ENCODE results near the gene FLT3. TPM values are rescaled to one million over a fixed set of nuclear protein-coding genes. Genes with fewer than 3 reads are reported as not detected.
"Not testable (repeated sequence)": the region's sequence is repeated elsewhere in the genome, so short reads cannot be mapped to it uniquely, and the experiment has no call there.

The FLT3 gene
- total RNA-seq, 1 donor from 2014 or later = not detected

GRCh38 chr13:27968316-27969081 lies 131.9 kb downstream of the FLT3 start:
- intact Hi-C loops (cut with DNase I) = no loop called here
- no peak for DNase-seq (ENCODE audit: missing footprints)
- ATAC-seq = no peak

GRCh38 chr13:27967736-27968315 lies 132.6 kb downstream of the FLT3 start:
- DNase-seq (ENCODE audit: missing footprints) = no peak
- no peak for ATAC-seq
- intact Hi-C loops (cut with DNase I) = no loop called here

- DNase-seq (ENCODE audit: missing footprints) (no peak), ATAC-seq (no peak)
- intact Hi-C loops (cut with DNase I) = no loop called here
Measured at GRCh38 chr13:27967203-27967735, 133.1 kb downstream of the FLT3 start.

- ATAC-seq = no peak
- no peak for DNase-seq (ENCODE audit: missing footprints)
- intact Hi-C loops (cut with DNase I) = no loop called here
Measured at GRCh38 chr13:27966641-27967202, 133.7 kb downstream of the FLT3 start.

- intact Hi-C loops (cut with DNase I) = no loop called here
- no peak for DNase-seq (ENCODE audit: missing footprints)
- no peak for ATAC-seq
Measured at GRCh38 chr13:27965740-27966640, 134.4 kb downstream of the FLT3 start.

- intact Hi-C loops (cut with DNase I) = no loop called here
- DNase-seq (ENCODE audit: missing footprints) (no peak), ATAC-seq (no peak)
Measured at GRCh38 chr13:27965343-27965739, 135.0 kb downstream of the FLT3 start.

- DNase-seq (ENCODE audit: missing footprints) = no peak
- intact Hi-C loops (cut with DNase I) = no loop called here
Measured at GRCh38 chr13:27964741-27965323, 135.5 kb downstream of the FLT3 start.

GRCh38 chr13:27964206-27964605 lies 136.2 kb downstream of the FLT3 start:
- ATAC-seq; DNase-seq (ENCODE audit: missing footprints); intact Hi-C loops (cut with DNase I): not testable (repeated sequence)

More at GRCh38 chr13:27964741-27965323, 135.5 kb downstream of the FLT3 start:
- no peak for ATAC-seq

- ATAC-seq (no peak), DNase-seq (ENCODE audit: missing footprints) (no peak)
- intact Hi-C loops (cut with DNase I) = no loop called here
Measured at GRCh38 chr13:27963491-27963890, 136.9 kb downstream of the FLT3 start.

- ATAC-seq = no peak
- intact Hi-C loops (cut with DNase I) = no loop called here
Measured at GRCh38 chr13:27962982-27963381, 137.4 kb downstream of the FLT3 start.

GRCh38 chr13:27962128-27962841 lies 138.1 kb downstream of the FLT3 start:
- DNase-seq (ENCODE audit: missing footprints) (no peak), ATAC-seq (no peak)
- intact Hi-C loops (cut with DNase I) = no loop called here

More at GRCh38 chr13:27962982-27963381, 137.4 kb downstream of the FLT3 start:
- DNase-seq (ENCODE audit: missing footprints) = no peak

GRCh38 chr13:27961227-27962085 lies 138.9 kb downstream of the FLT3 start:
- DNase-seq (ENCODE audit: missing footprints) (no peak), ATAC-seq (no peak)
- intact Hi-C loops (cut with DNase I) = no loop called here

- ATAC-seq = peak; percentile 70
- intact Hi-C loops (cut with DNase I) = no loop called here
- DNase-seq (ENCODE audit: missing footprints) = no peak
Measured at GRCh38 chr13:27960362-27961226, 139.8 kb downstream of the FLT3 start.

- ATAC-seq (no peak), DNase-seq (ENCODE audit: missing footprints) (no peak)
- intact Hi-C loops (cut with DNase I) = loop anchor here (10.0 kb wide), 1 partner anchor 135 kb away; no protein-coding TSS in a partner anchor
Measured at GRCh38 chr13:27959976-27960361, 140.4 kb downstream of the FLT3 start.

GRCh38 chr13:27956576-27957300 lies 143.6 kb downstream of the FLT3 start:
- DNase-seq (ENCODE audit: missing footprints) = no peak
- intact Hi-C loops (cut with DNase I) = loop anchor here (10.0 kb wide), 1 partner anchor 132 kb away; no protein-coding TSS in a partner anchor

More at GRCh38 chr13:27956576-27957300, 143.6 kb downstream of the FLT3 start:
- no peak for ATAC-seq
